ENCODE results near the gene USP36. TPM values are rescaled to one million over a fixed set of nuclear protein-coding genes. Genes with fewer than 3 reads are reported as not detected.

USP36 gene
- total RNA-seq, 1 experiment from 2014 or later = 74.0 TPM

DNA sequence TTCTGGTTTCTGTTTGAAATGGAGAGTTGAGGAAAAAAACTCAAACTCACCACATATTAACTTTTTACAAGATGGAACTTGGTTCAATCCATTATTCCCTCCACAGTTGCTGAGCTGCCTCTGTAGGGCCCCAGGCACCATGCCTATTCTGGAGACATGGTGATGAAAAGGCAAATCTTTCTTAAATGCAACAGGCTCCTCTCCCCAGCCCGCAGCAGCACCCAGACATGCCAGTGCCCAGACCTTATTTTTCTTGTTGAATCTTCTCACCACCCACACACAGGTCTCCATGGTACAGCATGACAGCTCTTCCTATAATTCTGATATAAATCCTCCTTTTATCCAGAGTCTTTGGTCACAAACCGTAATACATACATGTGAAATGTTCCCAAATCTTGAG, 66.2 kb downstream of the USP36 start:
- no peaks in the 10 kb centered on the region; the same call in 1 of the 2 replicates for H3K27me3 Mint-ChIP-seq (ENCODE audit: low read depth)
- H3K4me1 Mint-ChIP-seq = peaks cover 12% of the 10 kb centered on the region
- H3K4me3 Mint-ChIP-seq = no peak overlapping the region
- no peak for ATAC-seq
- ChIA-PET CTCF (no interaction called here), POLR2A (no interaction called here)
- peak overlapping the region; percentile 72 for H3K27ac Mint-ChIP-seq
- TF ChIP-seq ZNF396 (CRISPR knock-in tag; IDR thresholded peaks at IDR 0.05; ENCODE audit: borderline replicate concordance) = no peak
- TF ChIP-seq, protein P1, sequence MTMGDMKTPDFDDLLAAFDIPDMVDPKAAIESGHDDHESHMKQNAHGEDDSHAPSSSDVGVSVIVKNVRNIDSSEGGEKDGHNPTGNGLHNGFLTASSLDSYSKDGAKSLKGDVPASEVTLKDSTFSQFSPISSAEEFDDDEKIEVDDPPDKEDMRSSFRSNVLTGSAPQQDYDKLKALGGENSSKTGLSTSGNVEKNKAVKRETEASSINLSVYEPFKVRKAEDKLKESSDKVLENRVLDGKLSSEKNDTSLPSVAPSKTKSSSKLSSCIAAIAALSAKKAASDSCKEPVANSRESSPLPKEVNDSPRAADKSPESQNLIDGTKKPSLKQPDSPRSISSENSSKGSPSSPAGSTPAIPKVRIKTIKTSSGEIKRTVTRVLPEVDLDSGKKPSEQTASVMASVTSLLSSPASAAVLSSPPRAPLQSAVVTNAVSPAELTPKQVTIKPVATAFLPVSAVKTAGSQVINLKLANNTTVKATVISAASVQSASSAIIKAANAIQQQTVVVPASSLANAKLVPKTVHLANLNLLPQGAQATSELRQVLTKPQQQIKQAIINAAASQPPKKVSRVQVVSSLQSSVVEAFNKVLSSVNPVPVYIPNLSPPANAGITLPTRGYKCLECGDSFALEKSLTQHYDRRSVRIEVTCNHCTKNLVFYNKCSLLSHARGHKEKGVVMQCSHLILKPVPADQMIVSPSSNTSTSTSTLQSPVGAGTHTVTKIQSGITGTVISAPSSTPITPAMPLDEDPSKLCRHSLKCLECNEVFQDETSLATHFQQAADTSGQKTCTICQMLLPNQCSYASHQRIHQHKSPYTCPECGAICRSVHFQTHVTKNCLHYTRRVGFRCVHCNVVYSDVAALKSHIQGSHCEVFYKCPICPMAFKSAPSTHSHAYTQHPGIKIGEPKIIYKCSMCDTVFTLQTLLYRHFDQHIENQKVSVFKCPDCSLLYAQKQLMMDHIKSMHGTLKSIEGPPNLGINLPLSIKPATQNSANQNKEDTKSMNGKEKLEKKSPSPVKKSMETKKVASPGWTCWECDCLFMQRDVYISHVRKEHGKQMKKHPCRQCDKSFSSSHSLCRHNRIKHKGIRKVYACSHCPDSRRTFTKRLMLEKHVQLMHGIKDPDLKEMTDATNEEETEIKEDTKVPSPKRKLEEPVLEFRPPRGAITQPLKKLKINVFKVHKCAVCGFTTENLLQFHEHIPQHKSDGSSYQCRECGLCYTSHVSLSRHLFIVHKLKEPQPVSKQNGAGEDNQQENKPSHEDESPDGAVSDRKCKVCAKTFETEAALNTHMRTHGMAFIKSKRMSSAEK (CRISPR knock-in tag; IDR thresholded peaks at IDR 0.05; ENCODE audit: borderline replicate concordance) = no peak
- no peak for TF ChIP-seq FOXJ3 (CRISPR knock-in tag; IDR thresholded peaks at IDR 0.05; ENCODE audit: borderline replicate concordance)
- no peak for TF ChIP-seq ZNF263 (CRISPR knock-in tag; IDR thresholded peaks at IDR 0.05; ENCODE audit: low read depth)
- TF ChIP-seq, protein P2, sequence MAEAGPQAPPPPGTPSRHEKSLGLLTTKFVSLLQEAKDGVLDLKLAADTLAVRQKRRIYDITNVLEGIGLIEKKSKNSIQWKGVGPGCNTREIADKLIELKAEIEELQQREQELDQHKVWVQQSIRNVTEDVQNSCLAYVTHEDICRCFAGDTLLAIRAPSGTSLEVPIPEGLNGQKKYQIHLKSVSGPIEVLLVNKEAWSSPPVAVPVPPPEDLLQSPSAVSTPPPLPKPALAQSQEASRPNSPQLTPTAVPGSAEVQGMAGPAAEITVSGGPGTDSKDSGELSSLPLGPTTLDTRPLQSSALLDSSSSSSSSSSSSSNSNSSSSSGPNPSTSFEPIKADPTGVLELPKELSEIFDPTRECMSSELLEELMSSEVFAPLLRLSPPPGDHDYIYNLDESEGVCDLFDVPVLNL (CRISPR knock-in tag; IDR thresholded peaks at IDR 0.05; ENCODE audit: borderline replicate concordance, low read depth) = no peak
- TF ChIP-seq GTF2I (CRISPR knock-in tag; conservative IDR thresholded peaks at IDR 0.05) = no peak
- TF ChIP-seq NFE2L1 (CRISPR knock-in tag; IDR thresholded peaks at IDR 0.05) = no peak
- TF ChIP-seq GABPB1 (CRISPR knock-in tag; IDR thresholded peaks at IDR 0.05) = no peak
- TF ChIP-seq CREM (CRISPR knock-in tag; IDR thresholded peaks at IDR 0.05) = no peak
- TF ChIP-seq IRF2 (CRISPR knock-in tag; IDR thresholded peaks at IDR 0.05; ENCODE audit: borderline replicate concordance, low read depth) = no peak
- TF ChIP-seq FOXP1 (CRISPR knock-in tag; IDR thresholded peaks at IDR 0.05; ENCODE audit: borderline replicate concordance) = no peak
- DNase-seq (ENCODE audit: low spot score) = no peak
- H3K9me3 Mint-ChIP-seq = no peaks in the 10 kb centered on the region
- no peaks in the 10 kb centered on the region for H3K36me3 Mint-ChIP-seq

DNA sequence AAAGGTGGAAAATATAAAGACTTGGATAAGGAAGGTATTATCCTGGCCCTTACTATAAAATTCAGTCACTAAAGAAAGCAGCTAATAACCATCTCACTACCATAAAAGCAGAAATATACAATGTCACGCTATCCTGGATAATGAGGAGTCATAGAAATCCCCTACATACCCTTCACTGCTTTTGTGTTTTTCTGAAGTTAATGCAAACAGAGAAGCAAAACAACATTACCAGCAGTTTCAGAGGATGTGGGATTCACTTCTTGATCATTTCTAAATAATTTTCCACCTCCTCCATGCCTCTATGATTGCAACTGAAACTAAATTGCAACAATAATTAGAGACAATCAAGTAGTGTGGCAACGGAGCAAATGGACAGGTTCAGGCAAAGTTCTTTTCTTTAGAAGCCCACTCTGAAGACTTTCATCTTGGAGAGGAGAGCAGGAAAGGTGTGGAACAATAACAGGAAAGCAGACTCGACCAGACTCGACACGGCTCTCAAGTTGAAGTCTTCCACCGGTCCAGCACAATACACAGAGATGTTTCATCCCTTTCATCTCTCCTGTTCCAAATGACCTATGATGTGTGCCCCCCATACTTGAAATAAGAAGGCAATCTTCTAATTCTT, 68.7 kb downstream of the USP36 start:
- no peak overlapping the region for H3K4me3 Mint-ChIP-seq
- ChIA-PET POLR2A (interaction anchor here (0.6 kb wide), 1 partner anchor 18 kb away, joined by 3 read pairs; no protein-coding TSS in a partner anchor), CTCF (no interaction called here)
- TF ChIP-seq, protein P3, sequence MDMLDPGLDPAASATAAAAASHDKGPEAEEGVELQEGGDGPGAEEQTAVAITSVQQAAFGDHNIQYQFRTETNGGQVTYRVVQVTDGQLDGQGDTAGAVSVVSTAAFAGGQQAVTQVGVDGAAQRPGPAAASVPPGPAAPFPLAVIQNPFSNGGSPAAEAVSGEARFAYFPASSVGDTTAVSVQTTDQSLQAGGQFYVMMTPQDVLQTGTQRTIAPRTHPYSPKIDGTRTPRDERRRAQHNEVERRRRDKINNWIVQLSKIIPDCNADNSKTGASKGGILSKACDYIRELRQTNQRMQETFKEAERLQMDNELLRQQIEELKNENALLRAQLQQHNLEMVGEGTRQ (CRISPR knock-in tag; IDR thresholded peaks at IDR 0.05) = no peak
- TF ChIP-seq, protein P4, sequence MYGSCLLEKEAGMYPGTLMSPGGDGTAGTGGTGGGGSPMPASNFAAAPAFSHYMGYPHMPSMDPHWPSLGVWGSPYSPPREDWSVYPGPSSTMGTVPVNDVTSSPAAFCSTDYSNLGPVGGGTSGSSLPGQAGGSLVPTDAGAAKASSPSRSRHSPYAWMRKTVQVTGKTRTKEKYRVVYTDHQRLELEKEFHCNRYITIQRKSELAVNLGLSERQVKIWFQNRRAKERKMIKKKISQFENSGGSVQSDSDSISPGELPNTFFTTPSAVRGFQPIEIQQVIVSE (CRISPR knock-in tag; IDR thresholded peaks at IDR 0.05; ENCODE audit: borderline replicate concordance) = no peak
- no peak for TF ChIP-seq NR2C2 (CRISPR knock-in tag; IDR thresholded peaks at IDR 0.05)
- no peak for TF ChIP-seq ZNF423 (CRISPR knock-in tag; IDR thresholded peaks at IDR 0.05)
- no peak for TF ChIP-seq NR1H2 (CRISPR knock-in tag; IDR thresholded peaks at IDR 0.05)
- TF ChIP-seq, protein P5, sequence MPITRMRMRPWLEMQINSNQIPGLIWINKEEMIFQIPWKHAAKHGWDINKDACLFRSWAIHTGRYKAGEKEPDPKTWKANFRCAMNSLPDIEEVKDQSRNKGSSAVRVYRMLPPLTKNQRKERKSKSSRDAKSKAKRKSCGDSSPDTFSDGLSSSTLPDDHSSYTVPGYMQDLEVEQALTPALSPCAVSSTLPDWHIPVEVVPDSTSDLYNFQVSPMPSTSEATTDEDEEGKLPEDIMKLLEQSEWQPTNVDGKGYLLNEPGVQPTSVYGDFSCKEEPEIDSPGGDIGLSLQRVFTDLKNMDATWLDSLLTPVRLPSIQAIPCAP (CRISPR knock-in tag; IDR thresholded peaks at IDR 0.05) = no peak
- no peak for TF ChIP-seq GABPB1 (CRISPR knock-in tag; IDR thresholded peaks at IDR 0.05)
- TF ChIP-seq, protein P6, sequence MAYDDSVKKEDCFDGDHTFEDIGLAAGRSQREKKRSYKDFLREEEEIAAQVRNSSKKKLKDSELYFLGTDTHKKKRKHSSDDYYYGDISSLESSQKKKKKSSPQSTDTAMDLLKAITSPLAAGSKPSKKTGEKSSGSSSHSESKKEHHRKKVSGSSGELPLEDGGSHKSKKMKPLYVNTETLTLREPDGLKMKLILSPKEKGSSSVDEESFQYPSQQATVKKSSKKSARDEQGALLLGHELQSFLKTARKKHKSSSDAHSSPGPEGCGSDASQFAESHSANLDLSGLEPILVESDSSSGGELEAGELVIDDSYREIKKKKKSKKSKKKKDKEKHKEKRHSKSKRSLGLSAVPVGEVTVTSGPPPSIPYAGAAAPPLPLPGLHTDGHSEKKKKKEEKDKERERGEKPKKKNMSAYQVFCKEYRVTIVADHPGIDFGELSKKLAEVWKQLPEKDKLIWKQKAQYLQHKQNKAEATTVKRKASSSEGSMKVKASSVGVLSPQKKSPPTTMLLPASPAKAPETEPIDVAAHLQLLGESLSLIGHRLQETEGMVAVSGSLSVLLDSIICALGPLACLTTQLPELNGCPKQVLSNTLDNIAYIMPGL (CRISPR knock-in tag; IDR thresholded peaks at IDR 0.05) = no peak
- TF ChIP-seq, protein P7, sequence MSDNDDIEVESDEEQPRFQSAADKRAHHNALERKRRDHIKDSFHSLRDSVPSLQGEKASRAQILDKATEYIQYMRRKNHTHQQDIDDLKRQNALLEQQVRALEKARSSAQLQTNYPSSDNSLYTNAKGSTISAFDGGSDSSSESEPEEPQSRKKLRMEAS (CRISPR knock-in tag; IDR thresholded peaks at IDR 0.05) = no peak
- no peak for TF ChIP-seq PRRX2 (CRISPR knock-in tag; IDR thresholded peaks at IDR 0.05)
- TF ChIP-seq JAZF1 (CRISPR knock-in tag; IDR thresholded peaks at IDR 0.05) = no peak
- TF ChIP-seq, protein P8, sequence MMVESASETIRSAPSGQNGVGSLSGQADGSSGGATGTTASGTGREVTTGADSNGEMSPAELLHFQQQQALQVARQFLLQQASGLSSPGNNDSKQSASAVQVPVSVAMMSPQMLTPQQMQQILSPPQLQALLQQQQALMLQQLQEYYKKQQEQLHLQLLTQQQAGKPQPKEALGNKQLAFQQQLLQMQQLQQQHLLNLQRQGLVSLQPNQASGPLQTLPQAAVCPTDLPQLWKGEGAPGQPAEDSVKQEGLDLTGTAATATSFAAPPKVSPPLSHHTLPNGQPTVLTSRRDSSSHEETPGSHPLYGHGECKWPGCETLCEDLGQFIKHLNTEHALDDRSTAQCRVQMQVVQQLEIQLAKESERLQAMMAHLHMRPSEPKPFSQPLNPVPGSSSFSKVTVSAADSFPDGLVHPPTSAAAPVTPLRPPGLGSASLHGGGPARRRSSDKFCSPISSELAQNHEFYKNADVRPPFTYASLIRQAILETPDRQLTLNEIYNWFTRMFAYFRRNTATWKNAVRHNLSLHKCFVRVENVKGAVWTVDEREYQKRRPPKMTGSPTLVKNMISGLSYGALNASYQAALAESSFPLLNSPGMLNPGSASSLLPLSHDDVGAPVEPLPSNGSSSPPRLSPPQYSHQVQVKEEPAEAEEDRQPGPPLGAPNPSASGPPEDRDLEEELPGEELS (CRISPR knock-in tag; IDR thresholded peaks at IDR 0.05) = no peak

More for the DNA sequence above, 68.7 kb downstream of the USP36 start:
- no peak for DNase-seq (ENCODE audit: low spot score)
- peak overlapping the region; percentile 55 for H3K27ac Mint-ChIP-seq
- peaks cover 12% of the 10 kb centered on the region for H3K4me1 Mint-ChIP-seq
- H3K27me3 Mint-ChIP-seq (ENCODE audit: low read depth) = no peaks in the 10 kb centered on the region; the same call in 1 of the 2 replicates
- no peaks in the 10 kb centered on the region for H3K36me3 Mint-ChIP-seq
- no peak for ATAC-seq
- H3K9me3 Mint-ChIP-seq = no peaks in the 10 kb centered on the region
